ENCODE results near the gene MAT2A. TPM values are rescaled to one million over a fixed set of nuclear protein-coding genes. Genes with fewer than 3 reads are reported as not detected.

Gene MAT2A
- total RNA-seq, 1 experiment from 2014 or later: 444 TPM

DNA sequence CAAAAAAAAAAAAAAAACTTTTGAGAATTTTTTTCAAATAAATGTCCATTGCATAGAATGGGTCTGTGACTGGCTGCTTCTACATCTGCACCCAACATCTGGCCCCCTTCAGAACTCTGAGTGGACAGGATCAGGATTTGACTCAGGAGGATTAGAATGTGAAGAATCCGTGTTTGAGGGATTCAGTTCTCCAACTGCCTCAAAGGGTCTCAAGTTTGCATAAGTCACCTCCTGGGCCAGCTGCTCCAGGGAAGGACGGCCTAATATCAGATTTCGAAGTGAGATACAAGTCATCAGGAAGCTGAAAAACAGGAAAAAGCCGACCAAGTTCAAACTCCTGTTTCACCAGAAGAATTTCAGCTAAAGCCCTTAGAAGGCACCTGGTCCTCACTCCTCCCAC, 10.9 kb downstream of the MAT2A start:
- H3K4me3 ChIP-seq (replicated peaks in 1 of 2; ENCODE audit: low read depth in 1 of 2, low read length in 2 of 2): no peak overlapping the region
- intact Hi-C loops (cut with micrococcal nuclease): loop anchor here (10.0 kb wide), 1 partner anchor 225 kb away; the partner anchor contains the start of gene TGOLN2
- H3K27ac ChIP-seq (ENCODE audit: low read depth, low read length): no peak overlapping the region
- peaks cover 0 to 9% of the 10 kb centered on the region in 2 experiments; a peak in 1 of 4 replicates for H3K4me1 ChIP-seq (ENCODE audit: control insufficient read depth in 1 of 2, insufficient read depth in 2 of 2, low read length in 2 of 2)
- BruUV-seq (replicated peaks): TSS peak; percentile 25
- TF ChIP-seq RAD21 (IDR thresholded peaks at IDR 0.05; ENCODE audit: low read depth) (no peak), EGR1 (IDR thresholded peaks at IDR 0.05; ENCODE audit: low read depth) (no peak), TCF7L2 (IDR thresholded peaks at IDR 0.05; ENCODE audit: borderline replicate concordance, extremely low read depth, insufficient read depth, insufficient read length) (no peak), EZH2 (IDR thresholded peaks at IDR 0.05) (no peak), EZH2phosphoT487 (IDR thresholded peaks at IDR 0.05; ENCODE audit: borderline replicate concordance) (no peak), SRF (IDR thresholded peaks at IDR 0.05; ENCODE audit: low read depth) (no peak), ZNF274 (IDR thresholded peaks at IDR 0.05; ENCODE audit: low read depth, low read length) (no peak), JUND (IDR thresholded peaks at IDR 0.05) (no peak), POLR2A (IDR thresholded peaks at IDR 0.05; ENCODE audit: borderline replicate concordance, extremely low read depth, insufficient read depth, insufficient read length) (no peak), CBX3 (IDR thresholded peaks at IDR 0.05; ENCODE audit: low read depth) (no peak), ELF1 (IDR thresholded peaks at IDR 0.05; ENCODE audit: borderline replicate concordance, low read depth) (no peak), SP1 (IDR thresholded peaks at IDR 0.05; ENCODE audit: low read depth) (no peak), YY1 (IDR thresholded peaks at IDR 0.05; ENCODE audit: extremely low read depth, insufficient replicate concordance, low read depth, low read length) (no peak), CEBPB (IDR thresholded peaks at IDR 0.05; ENCODE audit: low read depth) (no peak)
- TF ChIP-seq, protein P1, sequence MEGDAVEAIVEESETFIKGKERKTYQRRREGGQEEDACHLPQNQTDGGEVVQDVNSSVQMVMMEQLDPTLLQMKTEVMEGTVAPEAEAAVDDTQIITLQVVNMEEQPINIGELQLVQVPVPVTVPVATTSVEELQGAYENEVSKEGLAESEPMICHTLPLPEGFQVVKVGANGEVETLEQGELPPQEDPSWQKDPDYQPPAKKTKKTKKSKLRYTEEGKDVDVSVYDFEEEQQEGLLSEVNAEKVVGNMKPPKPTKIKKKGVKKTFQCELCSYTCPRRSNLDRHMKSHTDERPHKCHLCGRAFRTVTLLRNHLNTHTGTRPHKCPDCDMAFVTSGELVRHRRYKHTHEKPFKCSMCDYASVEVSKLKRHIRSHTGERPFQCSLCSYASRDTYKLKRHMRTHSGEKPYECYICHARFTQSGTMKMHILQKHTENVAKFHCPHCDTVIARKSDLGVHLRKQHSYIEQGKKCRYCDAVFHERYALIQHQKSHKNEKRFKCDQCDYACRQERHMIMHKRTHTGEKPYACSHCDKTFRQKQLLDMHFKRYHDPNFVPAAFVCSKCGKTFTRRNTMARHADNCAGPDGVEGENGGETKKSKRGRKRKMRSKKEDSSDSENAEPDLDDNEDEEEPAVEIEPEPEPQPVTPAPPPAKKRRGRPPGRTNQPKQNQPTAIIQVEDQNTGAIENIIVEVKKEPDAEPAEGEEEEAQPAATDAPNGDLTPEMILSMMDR (IDR thresholded peaks at IDR 0.05 in 2 of 3, conservative IDR thresholded peaks at IDR 0.05 in 1 of 3; ENCODE audit: borderline replicate concordance in 1 of 3, insufficient read depth in 1 of 3, low read depth in 2 of 3, low read length in 2 of 3): no peak
- TF ChIP-seq, protein P2, sequence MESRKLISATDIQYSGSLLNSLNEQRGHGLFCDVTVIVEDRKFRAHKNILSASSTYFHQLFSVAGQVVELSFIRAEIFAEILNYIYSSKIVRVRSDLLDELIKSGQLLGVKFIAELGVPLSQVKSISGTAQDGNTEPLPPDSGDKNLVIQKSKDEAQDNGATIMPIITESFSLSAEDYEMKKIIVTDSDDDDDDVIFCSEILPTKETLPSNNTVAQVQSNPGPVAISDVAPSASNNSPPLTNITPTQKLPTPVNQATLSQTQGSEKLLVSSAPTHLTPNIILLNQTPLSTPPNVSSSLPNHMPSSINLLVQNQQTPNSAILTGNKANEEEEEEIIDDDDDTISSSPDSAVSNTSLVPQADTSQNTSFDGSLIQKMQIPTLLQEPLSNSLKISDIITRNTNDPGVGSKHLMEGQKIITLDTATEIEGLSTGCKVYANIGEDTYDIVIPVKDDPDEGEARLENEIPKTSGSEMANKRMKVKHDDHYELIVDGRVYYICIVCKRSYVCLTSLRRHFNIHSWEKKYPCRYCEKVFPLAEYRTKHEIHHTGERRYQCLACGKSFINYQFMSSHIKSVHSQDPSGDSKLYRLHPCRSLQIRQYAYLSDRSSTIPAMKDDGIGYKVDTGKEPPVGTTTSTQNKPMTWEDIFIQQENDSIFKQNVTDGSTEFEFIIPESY (IDR thresholded peaks at IDR 0.05; ENCODE audit: extremely low read depth, insufficient replicate concordance, low read length): no peak
- TF ChIP-seq, protein P3, sequence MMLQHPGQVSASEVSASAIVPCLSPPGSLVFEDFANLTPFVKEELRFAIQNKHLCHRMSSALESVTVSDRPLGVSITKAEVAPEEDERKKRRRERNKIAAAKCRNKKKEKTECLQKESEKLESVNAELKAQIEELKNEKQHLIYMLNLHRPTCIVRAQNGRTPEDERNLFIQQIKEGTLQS (IDR thresholded peaks at IDR 0.05): no peak
- no peak overlapping the region for H3K4me2 ChIP-seq (ENCODE audit: low read length)
- CTCF ChIA-PET: interaction anchor here (0.6 to 5.0 kb wide), 2 partner anchors 71 to 130 kb away, joined by 3 to 118 read pairs; partner anchors contain the start of gene SH2D6
- no peak overlapping the region for H3K9ac ChIP-seq (ENCODE audit: low read length)
- no peak for DNase-seq (ENCODE audit: low read depth, low spot score)
- H3K27me3 ChIP-seq (ENCODE audit: insufficient read depth, low read length): no peaks in the 10 kb centered on the region
- no peaks in the 10 kb centered on the region for H3K79me2 ChIP-seq (ENCODE audit: insufficient read depth, low read length)
- H3K9me2 ChIP-seq (ENCODE audit: insufficient read depth): no peaks in the 10 kb centered on the region
- POLR2A ChIA-PET: interaction anchor here (1.2 to 15.3 kb wide), 5 partner anchors 9 to 160 kb away, joined by 3 to 236 read pairs (median 3); partner anchors contain the start of genes MAT2A, SH2D6 and VAMP8
- H3K36me3 ChIP-seq (ENCODE audit: control insufficient read depth in 1 of 2, insufficient read depth in 2 of 2, low read length in 2 of 2): peaks cover 14 to 48% of the 10 kb centered on the region in 2 experiments; a peak in 3 of 4 replicates
- no peaks in the 10 kb centered on the region for H3K9me3 ChIP-seq (ENCODE audit: control insufficient read depth in 1 of 2, insufficient read depth in 1 of 2, low read depth in 1 of 2, low read length in 2 of 2)
- no peak overlapping the region for H2AFZ ChIP-seq (ENCODE audit: low read depth, low read length, poor library complexity, severe bottlenecking)
- RAD21 ChIA-PET (ENCODE audit: low non-redundant PET in 1 of 2, low total read pairs in 2 of 2, uncharacterized antibody in 2 of 2, unreplicated experiment in 2 of 2): no interaction called here
- no peak for ATAC-seq
- peaks cover 7% of the 10 kb centered on the region; the same call in 1 of the 2 replicates for H4K20me1 ChIP-seq (ENCODE audit: insufficient read depth)

Measured in HCT116 (cell line).